ENCODE data around the gene WNK4. TPM values are rescaled to one million over a fixed set of nuclear protein-coding genes. Genes with fewer than 3 reads are reported as not detected.

Gene WNK4
- total and polyA plus RNA-seq, 12 donors, result 0.03 to 0.14 (median 0.07) TPM; not detected in 9

GRCh38 chr17:42780851-42781638 is 635 bp downstream of the WNK4 start:
- H3K9me3 ChIP-seq, result no peaks in the 10 kb centered on the region
- peaks cover 8 to 35% (median 26%) of the 10 kb centered on the region in 9 donors for H3K4me1 ChIP-seq
- intact Hi-C loops (cut with DNase I), result no loop called here
- TF ChIP-seq CTCF (IDR thresholded peaks at IDR 0.05), result no peak
- no peak for DNase-seq
- 6% methylated on average over 39 of the region's 39 CpGs for WGBS, 2 donors
- peaks cover 0 to 39% (median 29%) of the 10 kb centered on the region in 9 donors for H3K36me3 ChIP-seq
- no peak overlapping the region for H3K27ac ChIP-seq
- H3K4me3 ChIP-seq, result peak overlapping the region; percentile 15 to 51 (median 36)
- H3K27me3 ChIP-seq, result peaks cover 0 to 66% (median 60%) of the 10 kb centered on the region in 7 donors
- ATAC-seq, result peak in 2 of 8 donors; percentile 7 to 22

GRCh38 chr17:42781639-42782165 is 1.3 kb downstream of the WNK4 start:
- Histone ChIP-seq H3K4me3 (no peak overlapping the region), H3K4me1 (peaks cover 8 to 35% (median 26%) of the 10 kb centered on the region in 9 donors), H3K27ac (no peak overlapping the region), H3K27me3 (peaks cover 0 to 73% (median 67%) of the 10 kb centered on the region in 7 donors), H3K9me3 (no peaks in the 10 kb centered on the region), H3K36me3 (peaks cover 0 to 32% (median 22%) of the 10 kb centered on the region in 9 donors)
- TF ChIP-seq CTCF (IDR thresholded peaks at IDR 0.05), result no peak
- DNase-seq, result no peak
- WGBS, 2 donors, result 31 to 42% methylated on average over 7 to 10 of the region's 10 CpGs
- intact Hi-C loops (cut with DNase I), result no loop called here
- ATAC-seq, result no peak

- no peak overlapping the region for H3K4me3 ChIP-seq
- WGBS, 2 donors, result 26 to 28% methylated on average over 29 of the region's 29 CpGs
- peaks cover 0 to 80% (median 74%) of the 10 kb centered on the region in 7 donors for H3K27me3 ChIP-seq
- no peak for TF ChIP-seq CTCF (IDR thresholded peaks at IDR 0.05)
- no peaks in the 10 kb centered on the region for H3K9me3 ChIP-seq
- intact Hi-C loops (cut with DNase I), result loop anchor here in 1 of 10 donors (1.0 kb wide), 1 partner anchor 8 kb away; no protein-coding TSS in a partner anchor
- ATAC-seq (no peak), DNase-seq (no peak)
- no peak overlapping the region for H3K27ac ChIP-seq
- H3K36me3 ChIP-seq, result peaks cover 0 to 25% (median 17%) of the 10 kb centered on the region in 9 donors
- H3K4me1 ChIP-seq, result peaks cover 8 to 35% (median 26%) of the 10 kb centered on the region in 9 donors
Measured at GRCh38 chr17:42782166-42783061, 2.0 kb downstream of the WNK4 start.
